ENCODE measurements around the gene HCAR3. TPM values are rescaled to one million over a fixed set of nuclear protein-coding genes. Genes with fewer than 3 reads are reported as not detected.

The HCAR3 gene
- total RNA-seq, 1 experiment from 2014 or later = not detected

- H3K36me3 Mint-ChIP-seq = no peaks in the 10 kb centered on the region
- no peak overlapping the region for H3K27ac Mint-ChIP-seq
- no peak overlapping the region for H3K4me3 Mint-ChIP-seq
- DNase-seq (ENCODE audit: low spot score) (no peak), ATAC-seq (no peak)
- H3K4me1 Mint-ChIP-seq = peaks cover 2% of the 10 kb centered on the region
- ChIA-PET CTCF (no interaction called here), POLR2A (no interaction called here)
- H3K27me3 Mint-ChIP-seq (ENCODE audit: low read depth) = peaks cover 38% of the 10 kb centered on the region
- no peaks in the 10 kb centered on the region for H3K9me3 Mint-ChIP-seq
- no peak for TF ChIP-seq CREB1 (CRISPR knock-in tag; IDR thresholded peaks at IDR 0.05)
- no peak for TF ChIP-seq ZNF219 (CRISPR knock-in tag; IDR thresholded peaks at IDR 0.05; ENCODE audit: borderline replicate concordance)
- no peak for TF ChIP-seq RORB (CRISPR knock-in tag; IDR thresholded peaks at IDR 0.05)
- TF ChIP-seq ZNF317 (CRISPR knock-in tag; IDR thresholded peaks at IDR 0.05; ENCODE audit: borderline replicate concordance, low read depth) = no peak
- no peak for TF ChIP-seq USF1 (CRISPR knock-in tag; IDR thresholded peaks at IDR 0.05)
- no peak for TF ChIP-seq FOXK1 (CRISPR knock-in tag; IDR thresholded peaks at IDR 0.05)
Observed at GRCh38 chr12:122687086-122687485, 29.5 kb downstream of the HCAR3 start.

GRCh38 chr12:122686538-122686937 lies 30.1 kb downstream of the HCAR3 start:
- Mint-ChIP-seq H3K9me3 (no peaks in the 10 kb centered on the region), H3K4me3 (no peak overlapping the region), H3K4me1 (peaks cover 2% of the 10 kb centered on the region), H3K27me3 (ENCODE audit: low read depth) (peaks cover 43% of the 10 kb centered on the region), H3K27ac (no peak overlapping the region), H3K36me3 (no peaks in the 10 kb centered on the region)
- ChIA-PET CTCF (no interaction called here), POLR2A (no interaction called here)
- DNase-seq (ENCODE audit: low spot score) (no peak), ATAC-seq (no peak)
- TF ChIP-seq ARID4B (CRISPR knock-in tag; IDR thresholded peaks at IDR 0.05; ENCODE audit: borderline replicate concordance) = no peak
- no peak for TF ChIP-seq STAT6 (CRISPR knock-in tag; conservative IDR thresholded peaks at IDR 0.05; ENCODE audit: low read depth)
- no peak for TF ChIP-seq AR (CRISPR knock-in tag; IDR thresholded peaks at IDR 0.05)
- no peak for TF ChIP-seq CREB1 (CRISPR knock-in tag; IDR thresholded peaks at IDR 0.05)
- TF ChIP-seq MYBL2 (CRISPR knock-in tag; IDR thresholded peaks at IDR 0.05) = no peak
- TF ChIP-seq TEAD4 (CRISPR knock-in tag; IDR thresholded peaks at IDR 0.05) = no peak
- TF ChIP-seq E2F5 (CRISPR knock-in tag; IDR thresholded peaks at IDR 0.05) = no peak
- no peak for TF ChIP-seq NR1H2 (CRISPR knock-in tag; IDR thresholded peaks at IDR 0.05)
- TF ChIP-seq GRHL2 (CRISPR knock-in tag; IDR thresholded peaks at IDR 0.05; ENCODE audit: insufficient replicate concordance, severe bottlenecking) = no peak
- TF ChIP-seq ZNF281 (CRISPR knock-in tag; IDR thresholded peaks at IDR 0.05) = no peak
- no peak for TF ChIP-seq ATF1 (CRISPR knock-in tag; IDR thresholded peaks at IDR 0.05)
- TF ChIP-seq E2F1 (CRISPR knock-in tag; IDR thresholded peaks at IDR 0.05) = no peak
- no peak for TF ChIP-seq ZNF219 (CRISPR knock-in tag; IDR thresholded peaks at IDR 0.05; ENCODE audit: borderline replicate concordance)
- TF ChIP-seq ZNF396 (CRISPR knock-in tag; IDR thresholded peaks at IDR 0.05; ENCODE audit: borderline replicate concordance) = no peak

Measured in WTC11 (cell line).